GM13976 (cell line): ENCODE results near the gene EVL.

Source experiments
- DNase-seq: peaks from one replicate; pipeline ENCODE4 v3.0.0; 2012; ENCODE audit warnings: low spot score
- CTCF ChIP-seq: IDR thresholded peaks from 2 replicates; pipeline ENCODE4 v1.5.1; 2012; ENCODE audit warnings: borderline replicate concordance, mild to moderate bottlenecking; ENCODE audit not compliant: insufficient read depth; ENCODE audit errors: extremely low read depth, missing control alignments, control extremely low read depth
- in situ Hi-C: fragments of 300-500 bp; cut with MboI; formaldehyde crosslinking; loops from one replicate; pipeline ENCODE4 v1.12.0; 2022; ENCODE audit warnings: low sequenced_read_pairs, mixed read lengths, inconsistent platforms; ENCODE audit not compliant: unreplicated experiment

Gene EVL

GRCh38 chr14:100115726-100116125 lies 50.5 kb downstream of the EVL start:
- TF ChIP-seq CTCF, result no peak
- in situ Hi-C loops, result no loop called here
- no peak for DNase-seq

- no peak for TF ChIP-seq CTCF
- in situ Hi-C loops, result no loop called here
- no peak for DNase-seq
Measured at GRCh38 chr14:100116134-100116533, 50.9 kb downstream of the EVL start.

- TF ChIP-seq CTCF, result no peak
- DNase-seq, result no peak
- in situ Hi-C loops, result no loop called here
Measured at GRCh38 chr14:100117026-100117425, 51.8 kb downstream of the EVL start.

- TF ChIP-seq CTCF, result no peak
- in situ Hi-C loops, result no loop called here
- DNase-seq, result no peak
Measured at GRCh38 chr14:100117633-100118395, 52.6 kb downstream of the EVL start.

- TF ChIP-seq CTCF, result no peak
- DNase-seq, result no peak
- in situ Hi-C loops, result no loop called here
Measured at GRCh38 chr14:100118396-100119011, 53.3 kb downstream of the EVL start.

GRCh38 chr14:100119251-100119650 lies 54.0 kb downstream of the EVL start:
- no peak for DNase-seq
- in situ Hi-C loops, result no loop called here
- no peak for TF ChIP-seq CTCF
